Measurements from ENCODE around the gene ATP8A2.
"Not testable (repeated sequence)": the region's sequence is repeated elsewhere in the genome, so short reads cannot be mapped to it uniquely, and the experiment has no call there.

The ATP8A2 gene

DNA sequence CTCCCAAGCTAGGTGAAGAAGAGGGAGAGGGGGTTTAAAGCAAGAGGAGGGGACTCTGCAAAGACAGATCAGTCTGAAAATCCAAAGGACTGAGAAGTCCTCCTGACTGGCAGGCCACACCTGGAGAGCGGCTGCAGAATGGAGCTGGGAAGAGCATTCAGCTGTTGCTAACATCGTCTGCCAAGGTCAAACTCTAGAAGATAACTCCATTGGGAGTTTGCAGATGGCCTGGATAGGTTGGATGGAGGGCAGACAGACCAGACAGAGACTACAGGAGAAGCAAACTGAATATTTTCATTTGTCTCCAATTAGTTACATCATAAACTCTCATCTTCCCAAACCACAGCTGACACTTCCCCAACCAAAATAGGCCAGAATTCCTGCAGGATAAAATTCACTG, 699.9 kb downstream of the ATP8A2 start:
- H3K27ac ChIP-seq: no peak overlapping the region
- no peaks in the 10 kb centered on the region for H3K9me3 ChIP-seq (ENCODE audit: low read depth, low read length)
- TF ChIP-seq FOXP2 (optimal IDR thresholded peaks at IDR 0.05; ENCODE audit: control extremely low read depth, extremely low read length, insufficient read depth) (no peak), POLR2AphosphoS5 (IDR thresholded peaks at IDR 0.05; ENCODE audit: borderline replicate concordance, low read depth, low read length) (no peak), EZH2 (IDR thresholded peaks at IDR 0.05) (no peak)
- H3K9ac ChIP-seq (ENCODE audit: insufficient read length): no peak overlapping the region
- no peak for DNase-seq (ENCODE audit: low read depth, low spot score)
- H3K4me3 ChIP-seq: no peak overlapping the region
- no peaks in the 10 kb centered on the region for H3K36me3 ChIP-seq (ENCODE audit: insufficient read depth, low read length)

- not testable (repeated sequence) for H3K27ac ChIP-seq; H3K36me3 ChIP-seq (ENCODE audit: insufficient read depth, low read length); DNase-seq (ENCODE audit: low read depth, low spot score); H3K9ac ChIP-seq (ENCODE audit: insufficient read length); H3K9me3 ChIP-seq (ENCODE audit: low read depth, low read length); H3K4me3 ChIP-seq
These were observed 700.6 kb downstream of the ATP8A2 start for GRCh38 chr13:26072335-26072734.

DNA sequence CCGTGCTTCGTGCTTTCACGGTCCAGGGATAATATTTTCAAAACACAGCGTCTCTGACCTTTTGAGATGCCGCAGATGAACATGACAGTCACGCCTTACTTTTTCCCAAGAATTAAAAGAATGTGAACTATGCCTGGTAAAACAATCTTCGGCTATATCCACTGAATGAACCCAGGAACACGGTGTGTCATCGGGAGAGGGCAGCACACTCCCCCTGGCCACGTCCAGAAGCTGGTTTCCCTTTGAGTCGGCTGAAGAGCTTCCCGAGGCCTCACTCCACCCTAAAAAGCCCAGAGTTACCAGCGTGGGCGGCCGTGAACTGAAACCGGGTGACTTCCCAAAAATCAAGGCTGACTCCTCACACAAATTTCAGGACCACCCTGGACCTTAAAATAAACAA, 702.9 kb downstream of the ATP8A2 start:
- no peak for DNase-seq (ENCODE audit: low read depth, low spot score)
- no peak overlapping the region for H3K4me3 ChIP-seq
- no peaks in the 10 kb centered on the region for H3K9me3 ChIP-seq (ENCODE audit: low read depth, low read length)
- no peak overlapping the region for H3K27ac ChIP-seq
- no peak overlapping the region for H3K9ac ChIP-seq (ENCODE audit: insufficient read length)
- TF ChIP-seq EZH2 (IDR thresholded peaks at IDR 0.05) (no peak), FOXP2 (optimal IDR thresholded peaks at IDR 0.05; ENCODE audit: control extremely low read depth, extremely low read length, insufficient read depth) (no peak), POLR2AphosphoS5 (IDR thresholded peaks at IDR 0.05; ENCODE audit: borderline replicate concordance, low read depth, low read length) (no peak)
- H3K36me3 ChIP-seq (ENCODE audit: insufficient read depth, low read length): no peaks in the 10 kb centered on the region
